HG03571 (cell line): ENCODE measurements around the gene UBXN1.
A peak's percentile ranks its signal among the peaks of the same experiment; 100 is the strongest.
"Not testable (repeated sequence)": the region's sequence is repeated elsewhere in the genome, so short reads cannot be mapped to it uniquely, and the experiment has no call there.

Experiments used
- ATAC-seq: cut with Tn5 transposase; IDR thresholded peaks from one replicate; pipeline ENCODE4 v1.9.1; 2021; ENCODE audit not compliant: unreplicated experiment

The UBXN1 gene

GRCh38 chr11:62708793-62709192 lies 29.9 kb upstream of the UBXN1 start:
- no peak for ATAC-seq

- ATAC-seq = no peak
Measured at GRCh38 chr11:62708392-62708791, 29.5 kb upstream of the UBXN1 start.

GRCh38 chr11:62707277-62707861 lies 28.5 kb upstream of the UBXN1 start, which contains the start of the genes BSCL2 and GNG3:
BSCL2 (minus strand) TSS chr11:62707424; CDS start chr11:62707195, 229 bp downstream.
GNG3 (plus strand) TSS chr11:62707676; CDS start chr11:62708296, 620 bp downstream.
- ATAC-seq = no peak

GRCh38 chr11:62706850-62707247 lies 28.0 kb upstream of the UBXN1 start:
- ATAC-seq = no peak

DNA sequence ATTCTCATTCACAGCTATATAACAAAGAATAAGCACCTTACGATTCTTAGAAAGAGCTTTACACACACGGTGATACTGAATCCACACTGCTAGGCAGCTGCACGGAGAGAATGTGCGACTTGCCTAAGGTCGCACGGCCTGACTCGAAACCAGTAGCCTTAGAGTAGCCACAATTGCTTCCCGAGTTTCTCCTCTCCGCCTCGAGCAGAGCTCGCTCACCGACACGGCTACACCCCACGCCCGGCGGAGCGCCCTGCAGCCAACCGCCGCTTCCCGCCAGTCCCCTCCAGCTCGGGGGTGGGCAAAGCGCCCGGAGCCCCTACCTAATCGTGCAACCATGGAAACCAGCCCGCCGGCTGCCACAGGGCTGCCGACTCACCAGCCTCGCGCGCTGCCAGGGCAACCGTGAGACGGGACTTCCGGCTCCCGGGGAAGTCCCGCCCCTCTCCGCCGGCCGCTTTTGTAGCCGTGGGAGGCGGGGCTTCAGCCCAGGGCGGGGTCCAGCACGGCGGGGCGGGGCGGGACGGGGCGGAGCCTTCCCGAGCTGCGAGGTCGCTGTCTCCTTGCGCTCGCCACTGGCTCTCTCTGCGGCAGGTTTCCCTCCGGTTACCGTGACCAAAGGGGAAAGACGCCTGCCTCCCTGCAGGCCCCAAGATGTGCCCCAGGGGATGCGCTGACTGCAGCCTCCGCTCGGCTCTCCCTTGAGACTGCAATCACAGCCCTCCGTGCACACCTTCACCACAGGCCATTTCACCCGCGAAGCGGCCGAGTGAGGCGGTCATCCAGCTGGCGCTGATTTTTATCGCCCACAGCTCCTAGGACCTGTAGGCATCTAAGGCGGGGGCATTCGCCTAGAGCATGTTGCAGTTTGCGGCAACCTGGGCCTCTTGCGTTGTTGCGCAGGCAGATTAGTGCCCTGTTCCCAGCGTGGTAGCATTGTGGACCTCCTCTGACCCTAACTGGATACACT lies 27.3 kb upstream of the UBXN1 start:
- peak; percentile 53 for ATAC-seq

GRCh38 chr11:62705413-62705812 lies 26.5 kb upstream of the UBXN1 start:
- no peak for ATAC-seq

DNA sequence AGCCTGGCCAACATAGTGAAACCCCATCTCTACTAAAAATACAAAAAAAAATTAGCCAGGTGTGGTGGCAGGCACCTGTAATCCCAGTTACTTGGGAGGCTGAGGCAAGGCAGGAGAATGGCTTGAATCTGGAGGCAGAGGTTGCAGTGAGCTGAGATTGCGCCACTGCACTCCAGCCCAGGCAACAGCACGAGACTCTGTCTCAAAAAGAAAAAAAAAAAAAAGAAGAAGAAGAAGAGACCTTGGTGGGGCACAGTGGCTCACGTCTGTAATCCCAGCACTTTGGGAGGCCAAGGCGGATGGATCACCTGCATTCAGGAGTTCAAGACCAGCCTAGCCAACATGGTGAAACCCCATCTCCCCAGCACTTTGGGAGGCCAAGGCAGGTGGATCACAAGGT lies 25.0 kb upstream of the UBXN1 start:
- ATAC-seq = not testable (repeated sequence)

- no peak for ATAC-seq
Measured at GRCh38 chr11:62702246-62702645, 23.4 kb upstream of the UBXN1 start.

DNA sequence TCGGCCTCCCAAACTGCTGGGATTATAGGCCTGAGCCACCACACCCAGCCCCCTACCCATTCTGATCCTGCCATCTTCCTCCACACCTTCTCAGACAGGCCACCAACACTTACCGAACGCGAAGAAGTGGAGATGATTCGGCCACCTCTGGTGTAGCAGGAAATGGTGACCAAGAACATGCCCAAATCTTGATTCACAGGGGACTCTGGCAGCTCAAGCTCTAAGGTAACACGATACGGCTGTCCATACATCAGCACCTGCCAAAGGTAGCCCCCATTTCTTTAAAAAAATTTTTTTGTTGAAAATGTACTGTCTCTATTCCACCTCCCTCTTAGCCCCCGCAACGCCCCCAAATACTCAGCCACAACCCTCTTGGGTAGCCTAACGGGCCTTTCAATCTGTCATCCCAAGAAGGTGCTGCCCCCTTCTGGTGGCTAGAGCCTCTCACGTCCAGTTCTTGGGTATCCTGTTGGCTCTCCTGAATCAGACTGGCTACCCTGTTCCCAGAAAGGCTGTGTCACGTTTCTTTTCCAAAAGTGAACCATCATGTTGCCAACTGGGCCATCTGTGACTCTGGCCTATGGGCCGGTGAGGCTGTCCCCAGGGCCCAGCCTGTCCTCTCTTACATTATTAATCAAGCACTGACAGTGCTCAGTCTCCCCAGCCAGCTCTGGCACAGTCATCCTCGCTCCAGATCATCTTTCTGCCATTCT lies 15.7 kb upstream of the UBXN1 start:
- no peak for ATAC-seq

DNA sequence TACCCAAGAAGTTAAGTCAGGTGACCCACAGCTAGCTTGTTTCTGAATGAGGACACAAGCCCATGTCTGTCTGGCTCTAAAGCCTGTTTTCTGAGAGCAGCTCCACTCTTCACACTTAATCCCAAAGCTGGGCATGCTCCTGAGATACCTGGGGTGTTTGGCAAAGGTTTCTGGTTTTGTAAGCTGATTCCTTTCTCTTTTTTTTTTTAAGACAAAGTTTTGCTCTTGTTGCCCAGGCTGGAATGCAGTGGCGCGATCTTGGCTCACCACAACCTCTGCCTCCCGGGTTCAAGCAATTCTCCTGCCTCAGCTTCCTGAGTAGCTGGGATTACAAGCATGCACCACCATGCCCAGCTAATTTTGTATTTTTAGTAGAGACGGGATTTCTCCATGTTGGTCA lies 14.8 kb upstream of the UBXN1 start:
- ATAC-seq = not testable (repeated sequence)

DNA sequence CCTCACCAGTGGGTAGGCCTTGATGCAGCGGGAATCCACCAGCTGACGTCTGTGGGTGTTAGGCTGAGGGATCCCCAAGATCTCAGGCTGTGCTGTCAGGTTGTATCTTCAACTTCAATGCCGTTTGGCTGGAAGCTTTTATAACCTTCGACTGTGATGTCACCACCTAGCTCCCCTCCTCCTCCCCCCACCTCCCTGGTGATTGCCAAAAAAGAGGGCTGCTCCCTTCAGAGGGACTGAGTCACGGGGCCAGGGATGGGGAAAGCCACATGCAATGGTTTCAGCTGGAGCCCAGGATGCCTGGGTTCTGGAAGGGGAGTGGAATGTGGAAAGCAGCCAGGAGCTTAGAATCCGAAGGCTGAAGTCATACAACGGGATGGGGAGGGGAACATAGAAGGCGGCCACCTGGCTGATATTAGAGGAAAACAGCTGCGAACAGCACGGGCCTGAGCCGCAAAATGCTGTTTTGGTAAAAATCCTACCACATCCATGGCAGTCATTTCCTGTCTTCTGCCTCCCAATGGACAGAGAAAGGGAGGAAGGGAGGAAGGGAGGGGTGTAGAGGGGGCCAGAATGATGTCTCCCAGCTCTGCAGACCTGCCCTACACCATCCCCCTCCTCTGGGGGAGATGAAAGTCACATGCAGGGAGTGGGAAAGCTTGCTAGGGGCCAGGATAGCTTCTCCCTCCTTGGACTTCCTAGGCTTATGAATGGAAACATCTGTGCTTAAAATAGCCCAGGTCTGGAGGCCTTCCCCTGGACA lies 10.7 kb upstream of the UBXN1 start, which contains the start of gene LRRN4CL:
Gene LRRN4CL (minus strand): TSS at position 110 of the 763 bp plus-strand sequence. CDS start 1,022 bp downstream, outside the sequence.
- ATAC-seq = no peak

DNA sequence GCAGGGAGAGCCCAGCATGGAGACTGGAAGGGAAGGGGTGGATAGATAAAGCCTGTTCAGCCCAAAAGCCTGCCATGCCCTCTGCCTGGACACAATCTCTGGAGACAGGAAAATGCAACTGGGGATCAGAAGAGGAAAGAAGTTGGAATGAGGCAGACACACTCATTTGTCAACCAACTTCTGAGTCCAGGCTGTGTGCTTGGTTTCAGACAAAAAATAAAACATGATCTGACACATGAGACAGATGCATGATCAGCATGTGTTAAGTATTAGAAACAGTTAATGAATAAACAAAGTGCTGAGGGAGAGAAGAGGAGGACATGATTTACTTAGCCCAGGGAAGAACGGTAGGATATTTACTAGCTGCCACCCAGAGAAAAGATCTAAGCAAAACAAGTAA lies 9.6 kb upstream of the UBXN1 start:
- no peak for ATAC-seq

GRCh38 chr11:62687508-62688396 lies 8.9 kb upstream of the UBXN1 start:
- ATAC-seq = no peak

- no peak for ATAC-seq
Measured at GRCh38 chr11:62682518-62682917, 3.6 kb upstream of the UBXN1 start.

GRCh38 chr11:62680825-62681240 lies 2.0 kb upstream of the UBXN1 start:
- ATAC-seq = no peak

DNA sequence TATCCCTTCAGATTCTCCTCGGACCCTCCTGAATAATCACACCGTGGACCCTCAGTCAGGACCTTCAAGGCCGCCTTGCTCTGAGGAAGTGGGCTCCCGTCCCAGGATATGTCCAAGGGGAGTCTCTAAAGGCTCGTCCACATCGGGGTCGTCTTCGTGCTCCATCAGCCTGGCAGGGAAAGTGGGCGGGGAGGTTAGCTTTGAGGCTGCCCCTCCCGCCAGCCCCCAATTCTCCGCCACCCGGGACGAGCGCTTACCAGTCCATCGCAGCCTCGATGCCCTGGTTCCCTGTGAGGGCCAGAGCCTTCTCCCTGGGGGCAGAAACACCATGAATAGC lies 472 bp downstream of the UBXN1 start:
- ATAC-seq = no peak

DNA sequence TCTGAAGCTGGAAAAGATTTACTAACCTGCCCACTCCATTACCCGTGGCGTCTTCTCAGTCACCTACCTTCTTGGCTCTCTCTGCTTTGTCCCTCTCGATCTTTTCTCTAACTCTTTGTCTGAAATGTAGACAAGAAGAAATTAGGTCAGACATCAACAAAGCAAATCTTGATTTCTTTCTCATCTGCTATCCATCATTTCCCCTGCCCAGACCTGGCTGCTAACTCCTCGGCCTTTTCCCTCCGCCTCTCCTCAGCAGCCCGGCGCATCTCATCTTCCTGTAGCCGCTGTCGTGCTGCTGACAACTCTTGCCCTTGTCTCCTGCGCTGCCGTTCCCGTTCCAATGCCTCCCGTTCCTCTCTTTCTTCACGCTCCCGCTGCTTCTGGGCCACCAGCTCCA lies 1.2 kb downstream of the UBXN1 start:
- no peak for ATAC-seq

- ATAC-seq = no peak
Measured at GRCh38 chr11:62677156-62677555, 1.7 kb downstream of the UBXN1 start.

- no peak for ATAC-seq
Measured at GRCh38 chr11:62676698-62677097, 2.2 kb downstream of the UBXN1 start.

- ATAC-seq = not testable (repeated sequence)
Measured at GRCh38 chr11:62675415-62675814, 3.5 kb downstream of the UBXN1 start.
